ENCODE results near the gene TMEM82.

TMEM82 gene

DNA sequence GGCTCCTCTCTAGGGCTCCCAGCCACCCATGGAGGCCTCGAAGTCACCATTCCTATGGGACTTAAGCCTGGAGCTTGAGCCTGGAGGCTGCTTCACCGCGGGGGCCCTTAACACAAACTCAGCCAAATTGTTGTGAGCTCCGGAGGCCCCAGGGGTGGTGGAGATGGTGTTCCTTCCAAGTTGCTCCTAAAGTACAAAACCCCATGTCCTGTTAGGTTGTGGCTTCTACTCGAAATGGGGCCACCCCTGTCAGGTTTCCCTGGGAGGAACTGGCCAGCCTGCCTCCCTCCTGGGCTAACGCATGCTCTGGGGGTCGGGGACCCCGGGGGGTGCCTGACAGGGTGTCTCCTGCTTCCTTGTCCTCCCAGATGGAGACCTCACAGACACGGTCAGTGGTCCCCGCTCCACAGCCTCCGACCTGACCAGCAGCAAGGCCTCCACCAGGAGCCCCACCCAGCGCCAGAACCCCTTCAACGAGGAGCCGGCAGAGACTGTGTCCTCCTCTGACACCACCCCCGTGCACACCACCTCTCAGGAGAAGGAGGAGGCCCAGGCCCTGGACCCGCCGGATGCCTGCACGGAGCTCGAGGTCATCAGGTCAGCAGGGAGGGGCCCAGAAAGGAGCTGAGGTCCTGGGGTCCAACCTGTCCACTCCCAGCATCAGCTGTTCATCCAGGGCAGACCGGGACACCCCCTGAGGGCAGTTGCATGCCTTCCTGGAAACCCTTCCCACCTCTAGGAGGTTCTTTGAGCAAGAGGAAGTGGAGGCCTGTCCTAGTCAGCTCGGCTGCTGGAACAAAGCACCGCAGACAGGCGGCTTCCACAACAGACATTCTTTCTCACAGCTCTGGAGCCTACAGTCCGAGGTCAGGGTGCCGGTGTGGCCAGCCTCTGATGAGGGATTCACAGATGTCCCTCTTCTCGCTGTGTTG lies 17.1 kb upstream of the TMEM82 start:
- no peak for TF ChIP-seq EGR1 (IDR thresholded peaks at IDR 0.05)
- TF ChIP-seq TCF12 (IDR thresholded peaks at IDR 0.05; ENCODE audit: low read depth) = no peak
- TF ChIP-seq, protein P1, sequence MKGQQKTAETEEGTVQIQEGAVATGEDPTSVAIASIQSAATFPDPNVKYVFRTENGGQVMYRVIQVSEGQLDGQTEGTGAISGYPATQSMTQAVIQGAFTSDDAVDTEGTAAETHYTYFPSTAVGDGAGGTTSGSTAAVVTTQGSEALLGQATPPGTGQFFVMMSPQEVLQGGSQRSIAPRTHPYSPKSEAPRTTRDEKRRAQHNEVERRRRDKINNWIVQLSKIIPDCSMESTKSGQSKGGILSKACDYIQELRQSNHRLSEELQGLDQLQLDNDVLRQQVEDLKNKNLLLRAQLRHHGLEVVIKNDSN (IDR thresholded peaks at IDR 0.05) = no peak
- TF ChIP-seq, protein P2, sequence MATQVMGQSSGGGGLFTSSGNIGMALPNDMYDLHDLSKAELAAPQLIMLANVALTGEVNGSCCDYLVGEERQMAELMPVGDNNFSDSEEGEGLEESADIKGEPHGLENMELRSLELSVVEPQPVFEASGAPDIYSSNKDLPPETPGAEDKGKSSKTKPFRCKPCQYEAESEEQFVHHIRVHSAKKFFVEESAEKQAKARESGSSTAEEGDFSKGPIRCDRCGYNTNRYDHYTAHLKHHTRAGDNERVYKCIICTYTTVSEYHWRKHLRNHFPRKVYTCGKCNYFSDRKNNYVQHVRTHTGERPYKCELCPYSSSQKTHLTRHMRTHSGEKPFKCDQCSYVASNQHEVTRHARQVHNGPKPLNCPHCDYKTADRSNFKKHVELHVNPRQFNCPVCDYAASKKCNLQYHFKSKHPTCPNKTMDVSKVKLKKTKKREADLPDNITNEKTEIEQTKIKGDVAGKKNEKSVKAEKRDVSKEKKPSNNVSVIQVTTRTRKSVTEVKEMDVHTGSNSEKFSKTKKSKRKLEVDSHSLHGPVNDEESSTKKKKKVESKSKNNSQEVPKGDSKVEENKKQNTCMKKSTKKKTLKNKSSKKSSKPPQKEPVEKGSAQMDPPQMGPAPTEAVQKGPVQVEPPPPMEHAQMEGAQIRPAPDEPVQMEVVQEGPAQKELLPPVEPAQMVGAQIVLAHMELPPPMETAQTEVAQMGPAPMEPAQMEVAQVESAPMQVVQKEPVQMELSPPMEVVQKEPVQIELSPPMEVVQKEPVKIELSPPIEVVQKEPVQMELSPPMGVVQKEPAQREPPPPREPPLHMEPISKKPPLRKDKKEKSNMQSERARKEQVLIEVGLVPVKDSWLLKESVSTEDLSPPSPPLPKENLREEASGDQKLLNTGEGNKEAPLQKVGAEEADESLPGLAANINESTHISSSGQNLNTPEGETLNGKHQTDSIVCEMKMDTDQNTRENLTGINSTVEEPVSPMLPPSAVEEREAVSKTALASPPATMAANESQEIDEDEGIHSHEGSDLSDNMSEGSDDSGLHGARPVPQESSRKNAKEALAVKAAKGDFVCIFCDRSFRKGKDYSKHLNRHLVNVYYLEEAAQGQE (IDR thresholded peaks at IDR 0.05; ENCODE audit: low read depth) = no peak
- no peak for TF ChIP-seq TEAD4 (IDR thresholded peaks at IDR 0.05)
- TF ChIP-seq NFIC (IDR thresholded peaks at IDR 0.05) = no peak
- no peak for TF ChIP-seq CEBPB (IDR thresholded peaks at IDR 0.05)
- TF ChIP-seq RAD21 (IDR thresholded peaks at IDR 0.05; ENCODE audit: low read depth) = no peak
- TF ChIP-seq CREB1 (IDR thresholded peaks at IDR 0.05; ENCODE audit: low read depth) = no peak
- TF ChIP-seq, protein P3, sequence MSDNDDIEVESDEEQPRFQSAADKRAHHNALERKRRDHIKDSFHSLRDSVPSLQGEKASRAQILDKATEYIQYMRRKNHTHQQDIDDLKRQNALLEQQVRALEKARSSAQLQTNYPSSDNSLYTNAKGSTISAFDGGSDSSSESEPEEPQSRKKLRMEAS (IDR thresholded peaks at IDR 0.05) = no peak
- TF ChIP-seq EP300 (IDR thresholded peaks at IDR 0.05; ENCODE audit: borderline replicate concordance) = no peak
- TF ChIP-seq YY1 (IDR thresholded peaks at IDR 0.05; ENCODE audit: low read depth) = no peak
- TF ChIP-seq ZBTB7A (IDR thresholded peaks at IDR 0.05; ENCODE audit: low read depth) = no peak
- TF ChIP-seq TAF1 (IDR thresholded peaks at IDR 0.05; ENCODE audit: low read depth) = no peak
- TF ChIP-seq FOXM1 (IDR thresholded peaks at IDR 0.05; ENCODE audit: borderline replicate concordance, low read depth) = no peak

DNA sequence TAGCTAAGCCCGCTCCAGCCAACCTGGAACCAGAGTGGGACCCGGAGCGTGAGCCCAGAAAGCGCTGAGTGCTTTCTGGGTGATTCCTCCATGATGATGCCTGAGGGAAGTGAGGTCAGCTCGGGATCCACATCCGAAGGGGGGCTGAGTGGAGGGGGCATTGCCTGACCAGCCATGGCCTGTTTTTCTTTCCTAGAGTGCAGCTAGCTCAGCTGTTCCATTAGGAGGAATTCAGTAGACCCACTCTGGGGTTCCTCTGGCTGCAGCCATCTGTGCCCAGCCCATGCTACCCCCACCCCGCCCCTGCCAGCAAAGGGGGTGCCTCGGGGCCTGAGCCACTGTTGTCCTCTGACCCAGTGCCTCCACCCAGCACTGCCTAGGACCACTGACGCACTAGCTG lies 15.8 kb upstream of the TMEM82 start:
- TF ChIP-seq TCF12 (IDR thresholded peaks at IDR 0.05; ENCODE audit: low read depth) (no peak), CEBPB (IDR thresholded peaks at IDR 0.05) (no peak), FOXM1 (IDR thresholded peaks at IDR 0.05; ENCODE audit: borderline replicate concordance, low read depth) (no peak), ZBTB7A (IDR thresholded peaks at IDR 0.05; ENCODE audit: low read depth) (no peak), CREB1 (IDR thresholded peaks at IDR 0.05; ENCODE audit: low read depth) (no peak), YY1 (IDR thresholded peaks at IDR 0.05; ENCODE audit: low read depth) (no peak), NFIC (IDR thresholded peaks at IDR 0.05) (no peak), EGR1 (IDR thresholded peaks at IDR 0.05) (no peak), RAD21 (IDR thresholded peaks at IDR 0.05; ENCODE audit: low read depth) (no peak), TEAD4 (IDR thresholded peaks at IDR 0.05) (no peak), TAF1 (IDR thresholded peaks at IDR 0.05; ENCODE audit: low read depth) (no peak), EP300 (IDR thresholded peaks at IDR 0.05; ENCODE audit: borderline replicate concordance) (no peak)
- TF ChIP-seq, protein P3 (IDR thresholded peaks at IDR 0.05) = no peak
- TF ChIP-seq, protein P2 (IDR thresholded peaks at IDR 0.05; ENCODE audit: low read depth) = no peak
- TF ChIP-seq, protein P1 (IDR thresholded peaks at IDR 0.05) = no peak

DNA sequence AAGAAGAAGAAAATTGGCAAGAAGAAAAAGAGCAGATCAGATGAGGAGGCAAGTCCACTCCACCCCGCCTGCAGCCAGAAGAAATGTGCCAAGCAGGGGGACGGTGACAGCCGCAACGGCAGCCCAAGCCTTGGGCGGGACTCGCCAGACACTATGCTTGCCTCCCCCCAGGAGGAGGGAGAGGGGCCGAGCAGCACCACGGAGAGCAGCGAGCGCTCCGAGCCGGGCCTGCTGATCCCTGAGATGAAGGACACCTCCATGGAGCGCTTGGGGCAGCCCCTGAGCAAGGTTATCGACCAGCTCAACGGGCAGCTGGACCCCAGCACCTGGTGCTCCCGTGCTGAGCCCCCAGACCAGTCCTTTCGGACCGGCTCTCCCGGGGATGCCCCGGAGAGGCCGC lies 15.3 kb upstream of the TMEM82 start:
- no peak for TF ChIP-seq CEBPB (IDR thresholded peaks at IDR 0.05)
- TF ChIP-seq, protein P2 (IDR thresholded peaks at IDR 0.05; ENCODE audit: low read depth) = peak; percentile 71
- no peak for TF ChIP-seq CREB1 (IDR thresholded peaks at IDR 0.05; ENCODE audit: low read depth)

DNA sequence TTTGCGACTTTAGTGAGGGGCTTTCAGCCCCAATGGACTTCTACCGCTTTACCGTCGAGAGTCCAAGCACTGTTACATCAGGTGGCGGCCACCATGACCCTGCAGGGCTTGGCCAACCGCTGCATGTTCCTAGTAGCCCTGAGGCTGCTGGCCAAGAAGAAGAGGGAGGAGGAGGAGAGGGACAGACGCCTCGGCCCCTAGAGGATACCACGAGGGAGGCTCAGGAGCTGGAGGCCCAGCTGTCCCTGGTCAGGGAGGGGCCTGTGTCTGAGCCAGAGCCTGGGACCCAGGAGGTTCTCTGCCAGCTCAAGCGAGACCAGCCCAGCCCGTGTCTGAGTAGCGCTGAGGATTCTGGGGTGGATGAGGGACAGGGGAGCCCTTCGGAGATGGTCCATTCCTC lies 14.9 kb upstream of the TMEM82 start:
- TF ChIP-seq RAD21 (IDR thresholded peaks at IDR 0.05; ENCODE audit: low read depth) (no peak), TAF1 (IDR thresholded peaks at IDR 0.05; ENCODE audit: low read depth) (no peak), ZBTB7A (IDR thresholded peaks at IDR 0.05; ENCODE audit: low read depth) (no peak), YY1 (IDR thresholded peaks at IDR 0.05; ENCODE audit: low read depth) (no peak), FOXM1 (IDR thresholded peaks at IDR 0.05; ENCODE audit: borderline replicate concordance, low read depth) (no peak), NFIC (IDR thresholded peaks at IDR 0.05) (no peak)
- TF ChIP-seq, protein P3 (IDR thresholded peaks at IDR 0.05) = no peak
- TF ChIP-seq, protein P2 (IDR thresholded peaks at IDR 0.05; ENCODE audit: low read depth) = no peak
